PFSK-1 (cell line): ENCODE results near the gene CWC27.

Source experiments
- FOXP2 ChIP-seq: optimal IDR thresholded peaks from 2 replicates; pipeline ENCODE3; 2011; ENCODE audit warnings: borderline replicate concordance, control low read depth, inconsistent platforms; ENCODE audit not compliant: insufficient read depth; ENCODE audit errors: extremely low read length, extremely low read depth
- POLR2AphosphoS5 ChIP-seq: IDR thresholded peaks from 2 replicates; pipeline ENCODE4 v1.6.1; 2012; ENCODE audit warnings: low read depth, mild to moderate bottlenecking, control low read depth, low read length, moderate library complexity
- SIN3A ChIP-seq: IDR thresholded peaks from 2 replicates; pipeline ENCODE4 v1.6.1; 2012; ENCODE audit warnings: mild to moderate bottlenecking, low read length, moderate library complexity, borderline replicate concordance; ENCODE audit not compliant: insufficient read depth
- TAF1 ChIP-seq: IDR thresholded peaks from 2 replicates; pipeline ENCODE4 v1.6.1; 2012; ENCODE audit warnings: low read length, control low read depth, borderline replicate concordance; ENCODE audit not compliant: insufficient read depth
- TF ChIP-seq, protein P1 (sequence below), 2 experiments: IDR thresholded peaks; 2 replicates each; pipeline versions ENCODE4 v1.6.1 to v1.8.0; 2011 to 2012; ENCODE audit warnings: low read depth in 2 of 2, low read length in 2 of 2, control low read depth in 1 of 2, inconsistent platforms in 1 of 2, mild to moderate bottlenecking in 1 of 2, moderate library complexity in 1 of 2; ENCODE audit not compliant: insufficient read depth in 1 of 2

Gene CWC27

DNA sequence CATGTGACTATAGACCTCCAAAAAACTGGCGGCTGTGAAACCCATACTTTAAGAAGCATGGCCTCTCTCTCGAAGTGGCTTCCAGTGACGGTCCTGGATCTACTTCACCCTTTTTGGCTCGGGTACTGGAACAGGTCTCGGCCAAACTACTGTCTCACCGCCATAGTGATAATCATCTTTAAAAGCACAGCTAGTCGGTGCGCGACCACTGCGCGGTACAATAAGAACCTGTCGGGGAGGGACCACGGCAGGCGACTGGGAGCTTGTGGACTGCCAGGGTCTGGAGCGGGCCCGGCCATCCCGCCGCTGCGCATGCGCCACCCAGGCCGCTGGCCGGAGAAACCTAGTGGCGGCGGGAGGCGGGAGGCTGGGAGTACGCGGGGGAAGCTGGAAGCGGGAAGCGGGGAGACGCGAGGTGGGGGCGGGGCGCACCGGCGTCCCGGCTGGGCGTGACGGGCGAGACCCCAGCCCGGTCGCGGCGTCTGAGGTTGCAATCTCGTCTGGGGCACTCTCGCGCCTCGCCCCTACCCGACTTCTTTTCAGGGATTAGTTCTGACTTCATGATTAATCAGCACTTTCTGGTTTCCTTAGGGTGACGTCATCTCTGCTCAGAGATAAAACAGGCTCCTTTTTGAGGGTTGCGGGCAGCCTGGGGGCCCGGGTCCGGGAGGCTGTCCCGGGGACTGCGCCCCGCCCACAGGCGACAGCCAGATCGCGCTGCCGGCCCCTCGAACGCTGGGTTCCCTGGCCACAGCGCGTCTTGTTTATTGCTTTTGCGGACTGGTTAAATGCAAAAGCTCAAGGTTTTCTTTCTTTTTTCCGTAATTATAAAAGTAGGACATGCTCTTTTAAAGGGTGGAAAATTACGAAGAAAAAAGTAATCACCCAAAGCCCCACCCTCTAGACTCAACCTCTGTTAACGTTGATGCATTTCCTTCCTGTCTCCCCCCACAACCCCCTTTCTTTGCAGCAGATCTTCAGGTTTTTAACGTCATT lies 266.8 kb downstream of the CWC27 start:
- no peak for TF ChIP-seq FOXP2
- peak; percentile 25; the same call in 1 of the 2 replicates for TF ChIP-seq TAF1
- TF ChIP-seq, protein P1, sequence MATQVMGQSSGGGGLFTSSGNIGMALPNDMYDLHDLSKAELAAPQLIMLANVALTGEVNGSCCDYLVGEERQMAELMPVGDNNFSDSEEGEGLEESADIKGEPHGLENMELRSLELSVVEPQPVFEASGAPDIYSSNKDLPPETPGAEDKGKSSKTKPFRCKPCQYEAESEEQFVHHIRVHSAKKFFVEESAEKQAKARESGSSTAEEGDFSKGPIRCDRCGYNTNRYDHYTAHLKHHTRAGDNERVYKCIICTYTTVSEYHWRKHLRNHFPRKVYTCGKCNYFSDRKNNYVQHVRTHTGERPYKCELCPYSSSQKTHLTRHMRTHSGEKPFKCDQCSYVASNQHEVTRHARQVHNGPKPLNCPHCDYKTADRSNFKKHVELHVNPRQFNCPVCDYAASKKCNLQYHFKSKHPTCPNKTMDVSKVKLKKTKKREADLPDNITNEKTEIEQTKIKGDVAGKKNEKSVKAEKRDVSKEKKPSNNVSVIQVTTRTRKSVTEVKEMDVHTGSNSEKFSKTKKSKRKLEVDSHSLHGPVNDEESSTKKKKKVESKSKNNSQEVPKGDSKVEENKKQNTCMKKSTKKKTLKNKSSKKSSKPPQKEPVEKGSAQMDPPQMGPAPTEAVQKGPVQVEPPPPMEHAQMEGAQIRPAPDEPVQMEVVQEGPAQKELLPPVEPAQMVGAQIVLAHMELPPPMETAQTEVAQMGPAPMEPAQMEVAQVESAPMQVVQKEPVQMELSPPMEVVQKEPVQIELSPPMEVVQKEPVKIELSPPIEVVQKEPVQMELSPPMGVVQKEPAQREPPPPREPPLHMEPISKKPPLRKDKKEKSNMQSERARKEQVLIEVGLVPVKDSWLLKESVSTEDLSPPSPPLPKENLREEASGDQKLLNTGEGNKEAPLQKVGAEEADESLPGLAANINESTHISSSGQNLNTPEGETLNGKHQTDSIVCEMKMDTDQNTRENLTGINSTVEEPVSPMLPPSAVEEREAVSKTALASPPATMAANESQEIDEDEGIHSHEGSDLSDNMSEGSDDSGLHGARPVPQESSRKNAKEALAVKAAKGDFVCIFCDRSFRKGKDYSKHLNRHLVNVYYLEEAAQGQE (IDR thresholded peaks at IDR 0.05; ENCODE audit: insufficient read depth in 1 of 2, low read depth in 2 of 2, low read length in 2 of 2): no peak

DNA sequence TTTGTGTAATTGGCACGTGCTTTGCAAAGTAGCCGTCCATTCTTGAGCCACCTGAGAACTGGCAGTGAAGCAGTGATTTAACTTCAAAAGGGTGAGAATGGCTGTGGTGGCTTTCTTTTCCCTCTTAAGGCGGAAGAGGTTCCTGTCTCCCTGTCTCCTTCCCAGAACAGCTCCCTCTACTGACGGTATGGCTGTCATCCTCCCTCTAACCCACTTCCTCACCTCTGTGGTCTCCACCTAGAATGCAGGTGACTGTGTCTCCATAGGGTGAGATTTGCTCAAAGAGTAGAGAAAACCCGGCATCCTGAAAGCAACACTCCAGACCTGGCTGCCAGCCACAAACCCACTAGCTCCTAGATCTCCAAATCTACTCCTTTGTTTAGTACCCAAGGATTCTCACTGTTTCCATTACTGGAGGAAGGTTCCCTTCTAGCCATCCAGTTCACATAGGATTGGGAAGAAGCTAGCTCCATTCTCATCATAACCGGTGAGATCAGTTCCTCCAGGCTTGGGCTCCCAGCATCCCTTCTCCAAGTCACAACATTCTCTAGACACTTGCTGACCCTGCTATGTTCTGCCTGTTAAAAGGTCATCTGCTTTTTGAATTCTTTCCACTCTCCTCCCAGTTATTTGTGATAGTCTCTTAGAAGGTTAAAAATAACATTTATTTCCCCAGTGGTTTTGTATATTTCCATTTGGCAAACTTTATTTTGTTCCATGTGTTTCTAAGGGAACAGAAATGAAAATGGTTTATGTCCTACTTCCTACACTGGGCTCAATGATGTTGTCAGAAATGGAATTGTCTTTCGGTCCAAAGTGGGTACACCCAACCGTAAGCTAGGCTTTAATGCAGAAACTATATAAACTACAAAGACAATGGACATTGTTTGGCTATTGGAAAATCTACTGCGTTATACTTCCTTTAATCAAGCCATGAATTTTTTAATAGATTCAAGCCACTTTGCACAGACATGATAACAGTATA lies 269.4 kb downstream of the CWC27 start:
- TF ChIP-seq, protein P1 (IDR thresholded peaks at IDR 0.05; ENCODE audit: insufficient read depth in 1 of 2, low read depth in 2 of 2, low read length in 2 of 2): no peak
- TF ChIP-seq TAF1 (no peak), POLR2AphosphoS5 (no peak), SIN3A (no peak), FOXP2 (no peak)

DNA sequence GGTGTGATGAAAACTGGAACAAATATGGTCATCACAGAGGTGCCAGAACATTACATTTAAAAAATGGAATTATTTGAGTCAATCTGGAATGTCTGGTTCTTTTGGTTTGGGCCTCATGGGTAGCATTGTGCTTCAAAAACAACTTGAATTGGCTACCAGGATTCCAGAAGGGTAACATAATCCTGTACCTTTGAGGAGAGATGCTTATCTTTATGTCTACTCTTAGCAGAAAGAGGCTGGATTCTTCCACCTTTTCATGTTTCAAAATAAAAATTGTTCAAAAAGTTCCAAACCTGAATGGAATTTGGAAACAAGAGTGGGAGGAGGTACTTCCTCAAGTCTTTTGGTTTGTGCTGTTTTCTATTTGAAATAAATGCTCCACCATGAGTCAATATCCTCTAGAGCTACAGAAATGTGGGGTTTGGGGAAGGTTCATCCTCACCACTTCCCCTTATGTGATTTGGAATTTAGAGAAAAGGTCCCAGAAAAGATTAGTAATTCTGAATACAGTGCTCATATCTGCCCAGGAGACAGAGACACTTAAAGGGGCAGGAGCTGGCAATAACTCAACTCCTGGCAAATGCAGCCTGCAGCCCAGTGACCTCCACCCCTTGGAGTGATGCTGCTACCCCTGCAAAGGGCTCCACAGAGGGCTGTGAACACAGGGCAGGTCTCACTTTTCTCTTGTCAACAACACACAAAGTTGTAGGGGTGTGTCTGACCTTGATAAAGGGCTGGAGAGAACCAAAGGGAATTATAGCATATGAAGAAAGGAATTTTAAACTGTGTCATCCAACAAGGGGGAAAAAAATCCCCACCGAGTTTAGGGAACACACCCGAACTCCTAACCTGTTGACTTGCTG lies 272.8 kb downstream of the CWC27 start:
- TF ChIP-seq, protein P1 (IDR thresholded peaks at IDR 0.05; ENCODE audit: insufficient read depth in 1 of 2, low read depth in 2 of 2, low read length in 2 of 2): no peak
- no peak for TF ChIP-seq POLR2AphosphoS5
- TF ChIP-seq FOXP2: no peak
- no peak for TF ChIP-seq SIN3A
- no peak for TF ChIP-seq TAF1

DNA sequence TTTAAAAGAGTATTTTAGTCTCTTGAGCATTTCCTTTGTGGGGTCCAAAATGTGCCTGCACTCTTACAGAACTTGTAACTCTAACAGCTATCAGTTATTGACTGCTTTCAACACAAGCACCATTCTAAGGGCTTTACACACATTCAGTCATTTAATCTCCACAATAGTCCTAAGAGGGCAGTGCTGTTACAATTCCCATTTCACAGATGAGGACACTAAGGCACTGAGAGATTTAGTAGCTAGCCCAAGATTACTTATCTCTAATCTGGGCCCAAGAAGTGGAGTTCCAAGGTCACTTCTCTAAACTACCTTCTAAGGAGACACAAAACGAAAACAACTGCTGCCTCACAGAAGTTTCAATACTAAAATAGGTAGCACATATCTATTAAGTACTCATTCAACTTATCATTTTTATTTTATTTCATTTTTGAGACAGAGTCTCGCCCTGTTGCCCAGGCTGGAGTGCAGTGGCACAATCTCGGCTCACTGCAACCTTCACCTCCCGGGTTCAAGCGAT lies 275.2 kb downstream of the CWC27 start:
- TF ChIP-seq SIN3A (no peak), TAF1 (no peak), POLR2AphosphoS5 (no peak), FOXP2 (no peak)
- TF ChIP-seq, protein P1 (IDR thresholded peaks at IDR 0.05; ENCODE audit: insufficient read depth in 1 of 2, low read depth in 2 of 2, low read length in 2 of 2): no peak
